Stimulated activated CD8-positive, alpha-beta memory T cell treated with anti-CD3 and anti-CD28 coated beads, Interleukin-12 subunit alpha, Interleukin-12 subunit beta, amount 100 ng/mL, for 24 hours (primary cell): ENCODE measurements around the gene C2CD4D.

Source experiments
- DNase-seq: peaks from one replicate; pipeline ENCODE4 v3.0.0-alpha.2; 2020; ENCODE audit errors: extremely low read depth

Gene C2CD4D

GRCh38 chr1:151814971-151815545 is 24.6 kb downstream of the C2CD4D start:
- no peak for DNase-seq

- DNase-seq, result no peak
Measured at GRCh38 chr1:151814426-151814825, 25.2 kb downstream of the C2CD4D start.

GRCh38 chr1:151813271-151813977 is 26.2 kb downstream of the C2CD4D start:
- DNase-seq, result no peak

GRCh38 chr1:151811181-151811580 is 28.4 kb downstream of the C2CD4D start:
- no peak for DNase-seq

DNA sequence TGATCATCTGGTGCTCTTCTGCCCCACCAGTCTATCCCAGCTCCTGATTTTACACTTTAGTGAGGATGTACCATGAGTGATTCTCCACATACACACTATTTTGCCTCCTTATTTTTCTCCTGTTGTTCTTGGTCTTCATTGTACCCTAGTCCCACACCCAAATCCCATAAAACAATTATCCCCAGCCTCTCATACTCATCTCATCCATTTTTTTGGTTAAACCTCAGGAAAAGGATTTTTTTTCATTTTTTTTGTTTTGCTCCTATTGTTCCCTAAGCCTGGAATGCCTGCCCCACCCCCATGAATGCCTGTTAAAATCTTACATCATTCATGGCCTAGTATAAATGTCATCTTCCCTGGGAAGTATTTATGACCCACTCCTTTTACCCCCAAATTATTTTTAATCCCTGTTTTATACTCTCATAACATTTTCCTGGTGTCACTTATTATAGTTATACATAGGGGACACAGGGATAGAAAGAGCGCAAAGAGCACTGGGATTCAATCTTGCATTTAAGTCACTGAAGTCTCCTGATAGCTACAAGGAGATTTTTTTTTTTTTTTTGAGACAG is 29.5 kb downstream of the C2CD4D start:
- DNase-seq, result no peak

DNA sequence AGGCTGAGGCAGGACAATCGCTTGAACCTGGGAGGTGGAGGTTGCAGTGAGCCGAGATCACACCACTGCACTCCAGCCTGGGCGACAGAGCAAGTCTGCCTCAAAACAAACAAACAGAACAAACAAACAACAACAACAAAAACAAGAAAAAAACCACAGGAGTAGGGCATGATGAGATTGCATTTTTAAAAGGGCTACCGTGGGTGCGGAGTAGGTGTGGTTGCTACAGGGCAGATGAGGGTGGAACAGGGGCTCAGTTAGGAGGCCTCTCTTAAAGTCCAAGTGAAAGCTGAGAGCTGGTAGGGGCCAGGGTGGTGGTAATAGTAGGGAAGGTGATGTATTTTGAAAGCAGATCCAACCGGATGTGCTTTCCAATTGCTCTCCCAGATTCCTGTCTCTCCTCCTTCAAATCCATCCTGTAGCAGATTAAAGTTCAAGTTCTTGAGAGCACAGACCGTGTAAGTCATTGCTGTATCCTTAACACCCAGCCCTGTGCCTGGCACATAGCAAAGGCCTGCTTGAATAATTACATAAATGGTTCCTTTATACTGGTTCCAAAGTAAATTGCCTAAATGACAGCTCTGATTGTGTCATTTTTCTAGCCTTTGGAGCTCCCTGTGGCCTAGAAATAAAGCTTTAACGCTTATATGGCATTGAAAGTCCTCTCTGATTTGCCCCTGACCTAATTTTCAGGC is 30.2 kb downstream of the C2CD4D start:
- DNase-seq, result no peak

GRCh38 chr1:151807766-151808165 is 31.9 kb downstream of the C2CD4D start:
- DNase-seq, result no peak

- DNase-seq, result no peak
Measured at GRCh38 chr1:151807131-151807530, 32.5 kb downstream of the C2CD4D start.

DNA sequence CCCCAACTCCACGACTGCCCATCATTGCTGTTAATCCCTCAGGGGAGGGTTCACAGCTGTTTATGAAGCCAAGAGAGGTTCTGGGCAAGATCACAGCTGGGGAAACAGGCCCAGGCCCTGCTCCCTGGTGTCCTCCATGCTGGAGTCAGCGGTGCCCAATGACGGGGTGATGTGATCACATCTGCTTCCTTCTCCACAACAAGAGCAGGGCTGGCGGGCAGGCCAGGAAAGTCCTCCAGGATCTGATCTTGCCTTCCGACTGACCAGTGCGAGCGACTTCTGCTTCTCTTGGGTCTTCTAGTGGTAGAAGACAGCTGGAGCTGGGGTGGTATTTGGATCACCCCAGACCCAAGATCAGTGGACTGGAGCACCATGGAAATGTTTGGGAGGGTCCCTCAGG is 33.5 kb downstream of the C2CD4D start:
- no peak for DNase-seq

GRCh38 chr1:151805066-151805820 is 34.4 kb downstream of the C2CD4D start, which contains the start of gene LINGO4:
Gene LINGO4 (minus strand): TSS chr1:151805419. CDS start chr1:151802704, 2,715 bp downstream.
- DNase-seq, result no peak

GRCh38 chr1:151803915-151804314 is 35.7 kb downstream of the C2CD4D start:
- no peak for DNase-seq

- no peak for DNase-seq
Measured at GRCh38 chr1:151803164-151803563, 36.5 kb downstream of the C2CD4D start.

GRCh38 chr1:151802372-151802771 is 37.2 kb downstream of the C2CD4D start:
- DNase-seq, result no peak

GRCh38 chr1:151801846-151802245 is 37.8 kb downstream of the C2CD4D start:
- DNase-seq, result no peak

GRCh38 chr1:151801310-151801820 is 38.3 kb downstream of the C2CD4D start:
- DNase-seq, result no peak

GRCh38 chr1:151800830-151801229 is 38.8 kb downstream of the C2CD4D start:
- DNase-seq, result no peak

- no peak for DNase-seq
Measured at GRCh38 chr1:151799179-151800022, 40.2 kb downstream of the C2CD4D start.

GRCh38 chr1:151798571-151798970 is 41.0 kb downstream of the C2CD4D start:
- no peak for DNase-seq

DNA sequence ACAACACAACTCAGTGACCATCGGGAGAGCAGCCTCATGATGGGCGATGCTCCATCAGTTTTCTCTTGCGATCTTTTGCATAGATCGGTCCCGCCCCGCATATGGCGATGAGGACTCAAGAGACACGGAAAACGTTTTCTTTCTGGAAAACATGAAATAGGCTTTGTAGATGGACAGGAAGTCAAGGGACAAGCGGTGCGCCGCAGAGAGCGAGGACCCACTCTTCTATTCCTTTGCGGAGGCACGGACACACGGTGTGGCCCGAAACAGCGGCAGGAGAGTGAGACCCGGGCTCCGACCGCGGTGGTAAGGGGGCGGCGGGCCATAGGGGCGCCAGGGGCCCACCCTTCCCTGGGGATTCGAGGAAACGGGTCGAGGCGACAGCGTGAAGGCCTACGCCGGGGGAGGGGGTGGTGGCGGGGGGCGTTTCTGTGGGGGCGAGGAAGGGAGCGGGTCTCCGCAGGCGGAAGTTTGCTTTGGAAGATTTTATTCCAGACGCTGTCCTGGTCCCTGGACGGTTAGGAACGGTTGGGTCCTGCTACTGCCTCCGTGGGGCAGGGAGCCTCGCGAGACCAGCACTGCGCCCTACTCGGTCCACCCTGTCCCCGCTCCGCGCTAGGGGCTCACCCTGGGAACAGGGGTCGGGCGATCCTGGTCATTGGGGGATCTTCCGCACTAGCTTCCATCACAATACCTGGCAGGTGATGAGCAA is 48.5 kb downstream of the C2CD4D start:
- DNase-seq, result no peak
